Kidney epithelial cell (primary cell): ENCODE measurements around the gene DENND11. TPM values are rescaled to one million over a fixed set of nuclear protein-coding genes. Genes with fewer than 3 reads are reported as not detected.

Experiments used
- DNase-seq: peaks from one replicate; pipeline ENCODE4 v3.0.0-alpha.2; 2010; ENCODE audit warnings: low read depth
- H3K27me3 ChIP-seq: 2 replicates; pipeline ENCODE4 v1.6.0; 2011; ENCODE audit warnings: low read length; ENCODE audit not compliant: control insufficient read depth, insufficient read depth
- H3K36me3 ChIP-seq: 2 replicates; pipeline ENCODE4 v1.5.1; 2011; ENCODE audit warnings: low read length; ENCODE audit not compliant: control insufficient read depth, insufficient read depth
- H3K4me3 ChIP-seq: 2 replicates; pipeline ENCODE4 v1.5.1; 2011; ENCODE audit warnings: low read depth, mild to moderate bottlenecking, control low read depth, low read length
- total RNA-seq: library from RNA; depleted of rRNA; stranded (reverse); fragments of >200 nt; gene quantifications from 2 replicates; pipeline ENCODE4 v1.2.3, GENCODE V29; 2015
- TF ChIP-seq, protein P1 (sequence below): IDR thresholded peaks from 2 replicates; pipeline ENCODE4 v1.5.1; 2011; ENCODE audit warnings: mild to moderate bottlenecking, moderate library complexity, low read length, control low read depth, inconsistent platforms; ENCODE audit not compliant: insufficient read depth, poor library complexity, severe bottlenecking

The DENND11 gene
- total RNA-seq, 1 donor from 2014 or later = 17.0 TPM

DNA sequence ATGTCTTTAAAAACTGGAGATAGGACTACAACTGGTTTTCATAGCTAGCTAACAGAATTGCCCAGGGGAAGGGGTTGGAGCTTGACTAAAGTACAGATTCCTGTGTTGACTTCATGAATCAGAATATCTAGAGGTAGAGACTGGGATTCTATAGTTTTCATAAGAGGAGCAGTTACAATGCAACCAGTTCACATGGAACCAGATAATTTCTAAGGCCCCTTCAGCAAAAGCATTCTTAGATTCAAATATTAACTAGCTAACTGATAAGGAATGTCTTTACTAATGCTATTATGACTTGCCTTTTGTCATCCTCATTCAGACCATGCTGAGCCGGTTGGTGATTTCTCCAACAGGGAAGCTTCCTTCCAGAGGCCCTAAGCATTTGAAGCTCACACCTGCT lies 11.9 kb upstream of the DENND11 start:
- no peaks in the 10 kb centered on the region for H3K27me3 ChIP-seq
- no peak overlapping the region for H3K4me3 ChIP-seq
- TF ChIP-seq, protein P1, sequence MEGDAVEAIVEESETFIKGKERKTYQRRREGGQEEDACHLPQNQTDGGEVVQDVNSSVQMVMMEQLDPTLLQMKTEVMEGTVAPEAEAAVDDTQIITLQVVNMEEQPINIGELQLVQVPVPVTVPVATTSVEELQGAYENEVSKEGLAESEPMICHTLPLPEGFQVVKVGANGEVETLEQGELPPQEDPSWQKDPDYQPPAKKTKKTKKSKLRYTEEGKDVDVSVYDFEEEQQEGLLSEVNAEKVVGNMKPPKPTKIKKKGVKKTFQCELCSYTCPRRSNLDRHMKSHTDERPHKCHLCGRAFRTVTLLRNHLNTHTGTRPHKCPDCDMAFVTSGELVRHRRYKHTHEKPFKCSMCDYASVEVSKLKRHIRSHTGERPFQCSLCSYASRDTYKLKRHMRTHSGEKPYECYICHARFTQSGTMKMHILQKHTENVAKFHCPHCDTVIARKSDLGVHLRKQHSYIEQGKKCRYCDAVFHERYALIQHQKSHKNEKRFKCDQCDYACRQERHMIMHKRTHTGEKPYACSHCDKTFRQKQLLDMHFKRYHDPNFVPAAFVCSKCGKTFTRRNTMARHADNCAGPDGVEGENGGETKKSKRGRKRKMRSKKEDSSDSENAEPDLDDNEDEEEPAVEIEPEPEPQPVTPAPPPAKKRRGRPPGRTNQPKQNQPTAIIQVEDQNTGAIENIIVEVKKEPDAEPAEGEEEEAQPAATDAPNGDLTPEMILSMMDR = no peak
- no peak for DNase-seq
- no peaks in the 10 kb centered on the region for H3K36me3 ChIP-seq

DNA sequence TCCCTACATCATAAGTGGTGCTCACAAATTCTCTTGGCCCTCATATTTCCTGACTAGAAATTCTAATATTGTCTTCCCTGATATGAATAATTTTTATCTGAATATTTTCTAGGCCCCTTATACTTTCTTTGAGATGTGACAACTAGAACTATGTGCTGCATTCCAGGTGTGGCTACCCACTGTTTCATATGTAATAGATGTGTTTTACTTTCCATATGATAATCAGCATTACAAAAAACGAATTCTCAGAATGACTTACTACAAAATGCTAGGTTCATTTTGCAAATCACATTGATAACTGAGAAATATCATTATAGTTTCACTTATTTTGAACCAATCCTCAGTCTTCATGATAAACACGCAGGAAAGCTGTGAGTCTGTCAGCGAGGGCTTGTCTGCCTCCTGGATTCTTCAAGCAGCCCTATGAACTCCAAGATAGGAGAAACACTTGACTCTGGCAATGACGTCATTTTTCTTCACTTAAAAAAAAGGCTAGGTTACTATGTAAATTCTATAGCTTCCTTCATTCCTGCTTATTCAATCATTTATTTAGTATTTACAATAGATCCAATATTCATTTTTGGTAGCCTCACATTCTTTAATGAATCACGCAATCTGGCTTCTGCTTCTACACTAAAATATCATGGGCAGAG lies 10.8 kb upstream of the DENND11 start:
- no peak for DNase-seq
- H3K36me3 ChIP-seq = no peaks in the 10 kb centered on the region
- H3K27me3 ChIP-seq = no peaks in the 10 kb centered on the region
- TF ChIP-seq, protein P1 = no peak
- H3K4me3 ChIP-seq = no peak overlapping the region

DNA sequence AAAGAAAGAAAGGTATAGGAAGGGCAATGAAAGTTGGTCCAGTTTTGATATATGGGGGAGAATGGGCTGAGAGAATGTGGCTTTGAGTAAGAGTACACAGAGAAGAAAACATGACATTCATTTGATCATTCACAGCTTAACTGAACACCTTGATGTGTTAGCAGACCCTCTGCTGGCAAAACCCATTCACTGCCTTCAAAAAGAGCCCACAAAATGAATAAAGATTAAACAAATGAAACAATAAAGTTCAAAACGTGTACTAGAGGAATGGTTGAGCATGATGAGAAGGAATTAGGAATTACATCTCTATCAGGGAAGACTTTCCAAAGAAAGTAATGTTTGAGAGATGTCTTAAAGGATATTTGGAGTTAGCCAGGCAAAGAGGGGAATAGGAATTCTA lies 8.3 kb upstream of the DENND11 start:
- H3K36me3 ChIP-seq = no peaks in the 10 kb centered on the region
- no peak overlapping the region for H3K4me3 ChIP-seq
- no peaks in the 10 kb centered on the region for H3K27me3 ChIP-seq
- TF ChIP-seq, protein P1 = no peak
- DNase-seq = no peak

DNA sequence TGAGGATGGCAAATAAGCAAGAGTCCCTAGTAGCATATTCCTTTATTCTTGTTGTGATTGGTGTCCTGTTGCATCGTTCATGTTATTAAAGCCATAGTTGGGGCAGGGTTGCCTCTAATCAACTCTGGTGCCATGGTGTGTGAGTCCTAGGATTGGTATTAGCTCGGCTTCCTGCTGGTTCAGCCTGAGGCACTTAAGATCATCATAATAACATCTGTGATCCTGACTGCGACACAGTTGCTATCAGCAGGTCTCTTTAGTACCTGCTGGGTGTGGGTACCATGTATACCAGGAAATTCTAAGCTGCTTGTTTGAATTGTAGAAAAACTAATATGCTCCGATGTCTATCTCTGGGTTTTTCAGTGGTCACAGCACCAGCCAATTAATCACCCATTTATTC lies 7.8 kb upstream of the DENND11 start:
- TF ChIP-seq, protein P1 = no peak
- Histone ChIP-seq H3K36me3 (no peaks in the 10 kb centered on the region), H3K27me3 (no peaks in the 10 kb centered on the region), H3K4me3 (no peak overlapping the region)
- no peak for DNase-seq

DNA sequence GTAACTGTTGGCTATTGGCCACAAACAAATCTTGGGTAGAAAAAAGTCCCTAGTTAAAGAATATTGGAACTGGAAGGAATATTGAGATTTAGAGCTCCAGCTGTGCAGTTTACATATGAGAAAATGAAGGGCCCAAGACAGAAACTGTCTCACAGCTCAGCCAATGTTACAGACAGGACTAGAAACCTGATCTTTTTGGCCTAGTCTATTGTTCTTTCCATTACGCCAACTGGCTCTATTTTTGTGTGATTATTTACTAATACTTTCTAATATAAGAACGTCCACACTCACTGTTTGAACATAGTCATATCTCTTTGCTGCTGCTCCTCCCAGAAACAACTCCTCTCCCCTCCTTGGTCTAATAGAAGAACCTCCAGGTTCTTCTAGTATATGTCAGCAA lies 7.4 kb upstream of the DENND11 start:
- Histone ChIP-seq H3K27me3 (no peaks in the 10 kb centered on the region), H3K4me3 (no peak overlapping the region), H3K36me3 (no peaks in the 10 kb centered on the region)
- TF ChIP-seq, protein P1 = no peak
- DNase-seq = no peak

DNA sequence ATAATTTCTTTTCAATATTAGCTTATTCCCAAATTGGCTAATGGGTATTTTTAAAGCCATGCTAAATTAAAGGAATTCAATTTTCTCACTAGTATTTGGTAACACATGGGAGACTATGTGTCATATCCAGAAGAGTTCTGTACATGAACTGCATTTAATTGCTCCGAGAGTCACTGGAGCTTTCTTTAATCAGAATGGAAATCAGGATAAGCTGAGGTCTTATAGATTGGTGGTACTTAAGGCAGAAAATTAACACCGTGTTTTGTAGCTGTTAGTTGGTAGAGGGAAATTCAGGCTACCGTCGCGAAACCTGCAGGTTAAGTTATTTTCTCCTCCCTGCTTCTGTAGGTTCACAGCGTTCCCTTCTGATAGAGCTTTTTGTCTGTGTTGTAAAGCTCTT lies 6.4 kb upstream of the DENND11 start, which contains the start of gene WEE2:
Gene WEE2, plus strand, starts transcription at position 3 of the 400 bp plus-strand sequence. CDS start 406 bp downstream, outside the sequence.
- TF ChIP-seq, protein P1 = no peak
- no peak within 1 kb of the TSS for H3K4me3 ChIP-seq
- H3K36me3 ChIP-seq = no peaks in the 10 kb centered on the region

More for the DNA sequence above, 6.4 kb upstream of the DENND11 start, which contains the start of gene WEE2:
- no peaks in the 10 kb centered on the region for H3K27me3 ChIP-seq
- no peak for DNase-seq
